MV-4-11 (cell line): Measurements from ENCODE around the gene EFNA1.
A peak's percentile ranks its signal among the peaks of the same experiment; 100 is the strongest.

Source experiments
- DNase-seq: peaks from one replicate; lab custom pipeline; 2025; lab: John Stamatoyannopoulos, UW

Gene EFNA1

GRCh38 chr1:155127105-155127966 is at the start of gene EFNA1:
Gene EFNA1 (plus strand): TSS chr1:155127876. CDS start chr1:155127978, 102 bp downstream.
- no peak for DNase-seq

GRCh38 chr1:155078469-155079209 is 49.0 kb upstream of the EFNA1 start, which contains the start of gene EFNA3:
Gene EFNA3 (plus strand): TSS chr1:155078837. CDS start chr1:155078942, 105 bp downstream.
- no peak for DNase-seq

GRCh38 chr1:155079210-155079486 is 48.5 kb upstream of the EFNA1 start:
- DNase-seq: no peak

- no peak for DNase-seq
Observed at GRCh38 chr1:155079487-155080311, 48.0 kb upstream of the EFNA1 start.

GRCh38 chr1:155080312-155081228 is 47.1 kb upstream of the EFNA1 start:
- DNase-seq: no peak

GRCh38 chr1:155081472-155082300 is 46.0 kb upstream of the EFNA1 start:
- no peak for DNase-seq

GRCh38 chr1:155082301-155083051 is 45.2 kb upstream of the EFNA1 start:
- no peak for DNase-seq

GRCh38 chr1:155083052-155083541 is 44.6 kb upstream of the EFNA1 start:
- no peak for DNase-seq

- DNase-seq: peak; percentile 58
Observed at GRCh38 chr1:155083865-155084721, 43.6 kb upstream of the EFNA1 start.

GRCh38 chr1:155084722-155085503 is 42.8 kb upstream of the EFNA1 start:
- peak; percentile 89 for DNase-seq

GRCh38 chr1:155085504-155086127 is 42.1 kb upstream of the EFNA1 start:
- peak; percentile 31 for DNase-seq

- DNase-seq: peak; percentile 40
Observed at GRCh38 chr1:155086128-155086741, 41.4 kb upstream of the EFNA1 start.

- no peak for DNase-seq
Observed at GRCh38 chr1:155086856-155087535, 40.7 kb upstream of the EFNA1 start.

GRCh38 chr1:155091071-155092051 is 36.3 kb upstream of the EFNA1 start:
- DNase-seq: peak; percentile 48

GRCh38 chr1:155092131-155092530 is 35.5 kb upstream of the EFNA1 start:
- no peak for DNase-seq
